SK-N-MC (cell line): ENCODE data around the gene ZNF799.

Source experiments
- EZH2 ChIP-seq: fragments of 200-600 bp; sonication (generic); IDR thresholded peaks from one replicate; pipeline ENCODE4 v1.6.1; 2017; ENCODE audit warnings: antibody characterized with exemption
- FOXP2 ChIP-seq: optimal IDR thresholded peaks from 2 replicates; pipeline ENCODE3; 2011; ENCODE audit warnings: mild to moderate bottlenecking, moderate library complexity; ENCODE audit not compliant: insufficient read depth; ENCODE audit errors: extremely low read length, control extremely low read depth

DNA sequence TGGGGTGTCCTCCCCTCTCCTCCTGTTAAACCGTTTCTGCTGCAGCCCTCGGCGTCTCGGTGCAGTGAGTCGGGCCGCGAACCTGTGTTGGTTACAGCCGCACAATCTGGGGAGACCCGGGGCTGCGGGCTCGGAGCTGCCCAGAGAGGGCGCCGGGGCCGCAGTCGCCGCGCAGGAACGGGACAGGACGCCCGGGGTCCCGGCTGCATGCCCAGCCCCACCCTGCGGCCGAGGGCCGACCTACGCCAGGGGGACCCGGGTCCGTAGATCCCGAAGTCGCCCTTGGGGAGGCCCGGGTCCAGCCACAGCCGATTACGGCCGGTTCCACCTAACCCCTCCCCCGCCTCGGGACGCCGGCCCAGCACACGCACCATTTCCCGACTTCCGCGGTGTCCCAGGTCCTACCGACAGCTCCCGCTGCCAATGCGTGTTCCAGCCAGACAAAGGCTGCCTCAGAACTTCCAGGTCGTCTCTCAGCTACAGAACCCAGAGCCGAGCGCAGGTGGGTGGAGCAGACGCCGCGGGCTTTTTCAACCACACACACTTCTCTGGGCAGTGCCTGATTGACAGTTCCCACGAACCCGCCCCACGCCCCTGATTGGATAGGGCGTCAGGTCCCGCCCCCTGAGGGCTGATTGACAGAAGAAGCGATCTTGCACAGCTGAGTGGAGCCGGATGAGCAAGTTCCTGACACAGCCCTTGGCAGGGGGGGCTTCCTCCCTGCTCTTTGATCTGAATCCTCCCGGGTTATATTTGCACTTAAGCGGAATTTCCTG lies 39.7 kb upstream of the ZNF799 start, which contains the start of gene ZNF443:
- TF ChIP-seq EZH2, result no peak
- TF ChIP-seq FOXP2, result no peak
